HG03025 (cell line): Measurements from ENCODE around the gene LIMS2.

Source experiments
- ATAC-seq: cut with Tn5 transposase; IDR thresholded peaks from one replicate; pipeline ENCODE4 v1.9.1; 2021; ENCODE audit warnings: mild to moderate bottlenecking, moderate library complexity; ENCODE audit not compliant: unreplicated experiment, low FRiP score

Gene LIMS2

DNA sequence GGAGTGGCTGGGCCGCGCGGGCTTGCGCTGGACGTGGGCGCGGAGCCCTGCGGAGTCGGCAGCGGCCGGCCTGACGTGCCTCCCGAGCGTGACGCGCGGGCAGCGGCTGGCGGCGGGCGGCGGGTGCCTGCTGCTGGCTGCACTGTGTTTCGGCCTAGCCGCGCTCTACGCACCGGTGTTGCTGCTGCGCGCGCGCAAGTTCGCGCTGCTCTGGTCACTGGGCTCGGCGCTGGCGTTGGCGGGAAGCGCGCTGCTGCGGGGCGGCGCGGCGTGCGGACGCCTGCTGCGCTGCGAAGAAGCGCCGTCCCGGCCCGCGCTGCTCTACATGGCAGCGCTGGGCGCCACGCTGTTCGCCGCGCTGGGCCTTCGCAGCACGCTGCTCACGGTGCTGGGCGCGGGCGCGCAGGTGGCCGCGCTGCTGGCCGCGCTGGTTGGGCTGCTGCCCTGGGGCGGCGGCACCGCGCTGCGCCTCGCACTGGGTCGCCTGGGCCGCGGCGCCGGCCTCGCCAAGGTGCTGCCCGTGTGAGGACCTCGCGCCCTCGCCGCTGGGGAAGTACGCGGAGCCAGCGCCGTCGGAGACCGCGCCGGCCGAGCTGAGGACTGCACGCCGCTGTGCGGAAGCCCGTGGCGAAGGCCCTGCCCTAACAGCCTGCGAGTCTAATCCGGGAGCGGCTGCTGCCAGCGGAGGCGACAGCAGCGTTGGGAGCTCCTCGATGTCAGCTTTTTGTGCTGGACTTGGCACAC is 26.5 kb upstream of the LIMS2 start:
- peak; percentile 43 for ATAC-seq

DNA sequence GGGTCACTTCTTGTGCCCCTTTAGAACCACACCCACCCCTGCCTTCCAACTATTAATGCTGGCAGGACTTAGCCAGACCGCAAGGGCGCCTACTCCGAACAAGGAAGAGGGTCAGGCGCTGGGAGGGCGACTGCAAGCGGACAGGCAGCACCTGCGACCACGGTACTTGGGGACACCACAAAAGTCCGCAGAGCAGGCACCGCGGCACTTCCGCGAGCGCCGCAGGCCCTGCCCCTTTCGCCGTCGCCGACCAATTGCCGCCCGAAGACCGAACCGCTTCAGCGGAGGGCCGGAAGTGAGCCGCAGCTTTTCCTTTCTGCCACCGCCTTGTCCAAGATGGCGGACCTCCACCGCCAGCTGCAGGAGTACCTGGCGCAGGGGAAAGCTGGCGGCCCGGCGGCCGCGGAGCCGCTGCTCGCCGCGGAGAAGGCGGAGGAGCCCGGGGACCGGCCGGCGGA is 25.9 kb upstream of the LIMS2 start, which contains the start of gene SFT2D3:
TSS of gene SFT2D3 (plus strand) at position 305 of the 458 bp plus-strand sequence. CDS start at position 337, 32 bp downstream.
- peak; percentile 71 for ATAC-seq

DNA sequence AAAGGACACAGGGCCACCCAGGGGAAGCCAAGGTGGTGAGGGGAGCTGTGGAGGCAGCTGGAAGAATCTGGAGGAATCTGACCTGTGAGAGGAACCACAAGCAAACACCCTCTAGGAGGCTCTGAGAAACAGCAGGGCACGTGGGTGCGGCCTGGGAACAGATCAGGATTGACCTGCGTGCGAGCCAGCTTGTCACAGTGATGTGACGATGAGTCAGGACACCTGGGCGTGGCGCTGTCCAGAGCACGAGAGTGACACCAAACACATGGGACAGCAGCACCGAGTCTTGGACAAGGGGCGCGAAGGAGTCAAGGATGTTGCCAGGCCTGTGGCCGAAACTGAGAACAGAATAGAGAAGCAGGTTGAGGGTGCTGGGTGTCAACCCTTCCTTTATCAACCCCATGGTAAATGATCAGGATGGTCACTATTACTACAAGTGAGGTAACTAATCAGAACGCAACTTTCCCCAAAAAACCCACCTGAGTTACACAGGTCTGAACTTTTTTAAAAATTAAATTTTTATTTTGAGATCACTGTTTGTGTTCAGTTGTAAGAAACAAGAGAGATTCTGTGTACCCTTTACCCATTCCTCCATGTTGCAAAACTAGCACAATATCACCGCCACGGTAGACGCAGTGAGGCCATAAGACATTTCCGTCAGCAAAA is 25.3 kb upstream of the LIMS2 start:
- peak; percentile 45 for ATAC-seq

DNA sequence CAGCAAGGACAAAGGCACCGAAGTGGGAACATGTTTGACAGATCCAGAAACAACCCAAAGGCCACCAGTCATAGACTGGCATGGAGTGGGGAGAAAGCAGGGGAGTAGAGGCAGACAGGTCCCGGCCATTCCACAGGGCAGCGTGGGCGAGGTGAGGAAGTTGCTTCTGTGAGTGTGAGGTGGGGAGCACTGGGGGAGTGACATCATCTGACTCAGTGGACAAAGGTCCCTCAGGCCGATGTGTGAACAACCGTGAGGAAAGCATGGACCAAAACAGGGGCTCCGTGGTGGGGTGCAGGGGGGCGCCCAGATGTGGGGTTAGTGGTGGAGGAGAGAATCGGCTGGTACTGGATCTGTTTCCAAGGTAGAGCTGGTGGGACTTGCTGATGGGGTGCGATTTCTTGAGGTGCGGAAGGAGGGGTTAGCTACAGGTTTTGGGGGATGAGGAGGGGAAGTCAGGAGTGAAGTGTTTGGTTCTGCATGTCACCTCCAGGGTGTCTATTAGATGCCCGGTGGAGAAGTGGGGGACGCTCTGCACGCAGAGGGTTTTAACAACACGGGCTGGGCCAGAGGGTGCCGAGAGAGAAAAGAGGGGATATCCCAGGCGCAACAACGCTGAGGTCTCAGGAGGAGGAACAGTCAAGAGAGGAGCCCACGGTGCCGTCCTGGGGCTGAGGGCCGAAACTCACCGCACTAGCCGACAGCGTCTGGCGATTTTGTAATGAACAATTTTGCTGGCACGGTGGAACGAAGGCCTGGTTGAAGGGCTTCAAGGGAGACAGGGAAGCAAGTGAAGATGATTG is 23.4 kb upstream of the LIMS2 start:
- no peak for ATAC-seq

DNA sequence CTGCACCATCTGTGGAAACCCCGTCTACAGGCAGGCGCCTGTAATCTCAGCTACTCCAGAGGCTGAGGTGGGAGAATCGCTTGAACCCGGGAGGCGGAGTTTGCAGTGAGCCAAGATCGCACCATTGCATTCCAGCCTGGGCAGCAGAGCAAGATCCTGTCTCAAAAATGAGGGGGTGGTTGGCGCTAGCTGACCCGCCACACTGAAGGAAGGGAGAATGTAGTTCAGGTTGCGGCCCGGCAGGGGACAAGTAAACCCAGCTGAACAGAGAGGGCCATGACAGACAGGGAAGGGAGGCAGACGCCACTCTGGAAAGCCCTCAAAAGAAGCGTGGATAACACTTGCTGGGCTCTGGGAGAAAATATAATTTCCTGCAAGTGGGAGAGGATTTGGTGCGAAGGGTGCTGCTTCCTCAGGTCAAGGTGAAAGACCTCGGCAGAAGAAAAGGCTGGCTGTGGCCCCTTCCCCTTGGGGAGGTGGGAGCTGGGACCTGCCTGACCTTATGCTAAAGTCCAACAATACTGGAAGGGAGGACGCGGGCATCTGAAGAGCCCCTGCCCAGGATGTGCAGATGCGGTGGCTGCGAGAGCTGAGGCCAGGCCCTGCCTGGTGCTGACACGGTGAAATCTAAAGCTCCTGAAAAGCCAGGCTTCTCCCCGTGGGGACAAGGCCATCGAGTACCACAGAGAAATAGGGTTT is 22.3 kb upstream of the LIMS2 start:
- no peak for ATAC-seq

DNA sequence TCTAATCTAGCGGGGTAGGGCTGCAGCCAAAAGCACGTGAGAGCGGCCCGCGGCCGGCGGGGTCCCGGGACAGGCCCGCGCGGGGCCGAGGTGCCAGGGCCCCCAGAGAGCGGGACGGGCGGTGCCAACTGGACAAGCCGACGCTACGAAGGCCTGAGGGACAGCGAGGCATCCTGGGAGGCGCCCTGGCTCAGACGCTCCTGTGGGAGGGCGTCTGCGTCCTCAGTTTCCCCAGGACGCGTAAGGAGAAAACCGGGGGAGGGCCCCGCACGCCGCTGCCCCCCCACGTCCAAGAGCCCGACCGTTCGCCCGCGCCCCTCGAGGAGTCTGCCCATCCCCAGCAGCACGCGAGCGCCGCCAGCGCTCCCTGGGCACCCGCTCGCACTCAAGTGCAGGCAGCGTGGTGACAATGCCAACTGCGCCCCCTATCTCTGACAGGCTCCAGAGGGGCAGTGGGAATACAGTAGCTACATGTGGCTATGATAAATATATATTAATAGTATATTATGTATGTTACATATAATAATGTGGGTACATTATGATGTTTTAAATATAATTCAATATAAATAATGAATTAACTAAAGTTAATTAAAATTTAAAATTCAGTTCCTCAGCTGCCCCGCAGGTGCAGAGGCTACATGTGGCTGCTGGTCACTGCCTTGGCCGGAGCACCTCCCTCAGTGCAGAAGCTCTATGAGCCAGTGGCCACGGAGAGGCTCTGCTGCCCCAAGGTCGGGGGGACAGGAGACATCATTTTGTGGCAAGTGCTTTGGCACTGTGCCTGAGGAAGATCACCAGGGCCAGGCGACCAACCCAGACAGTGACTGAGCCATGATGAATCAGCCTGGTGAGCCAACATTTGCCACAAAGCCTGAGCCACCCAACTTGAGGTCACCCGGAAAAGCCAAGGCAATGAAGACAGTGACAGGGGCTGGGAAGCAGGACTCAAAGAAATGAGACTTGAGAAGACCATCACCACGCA is 20.5 kb upstream of the LIMS2 start:
- no peak for ATAC-seq

DNA sequence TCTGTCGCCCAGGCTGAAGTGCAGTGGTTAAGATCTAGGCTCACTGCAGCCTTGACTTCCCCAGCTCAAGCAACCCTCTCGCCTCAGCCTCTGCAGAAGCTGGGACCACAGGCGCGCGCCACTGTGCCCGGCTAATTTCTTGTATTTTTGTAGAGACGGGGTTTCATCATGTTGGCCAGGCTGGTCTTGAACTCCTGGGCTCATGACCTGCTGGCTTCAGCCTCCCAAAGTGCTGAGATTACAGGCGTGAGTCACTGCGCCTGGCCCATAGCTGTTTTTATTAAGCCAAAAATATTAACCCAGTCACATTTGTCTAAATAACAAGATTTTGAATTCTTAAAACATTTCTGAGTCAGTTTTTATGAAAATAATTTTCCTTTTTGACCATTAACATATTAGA is 19.7 kb upstream of the LIMS2 start:
- no peak for ATAC-seq

DNA sequence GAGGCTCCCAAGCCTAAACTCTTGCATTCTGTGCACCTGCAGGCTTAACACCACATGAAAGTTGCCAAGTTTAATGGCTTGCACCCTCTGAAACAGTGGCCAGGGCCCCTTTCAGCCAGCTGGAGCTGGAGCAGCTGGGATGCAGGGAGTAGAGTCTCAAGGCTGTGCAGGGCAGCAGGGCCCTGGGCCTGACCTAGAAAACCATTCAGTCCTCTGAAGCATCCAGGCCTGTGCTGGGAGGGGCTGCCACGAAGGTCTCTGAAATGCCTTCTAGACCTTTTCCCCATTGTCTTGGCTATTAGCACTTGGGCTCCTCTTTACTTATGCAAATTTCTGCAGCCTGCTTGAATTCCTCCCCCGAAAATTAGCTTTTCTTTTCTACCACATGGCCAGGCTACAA is 15.4 kb upstream of the LIMS2 start:
- ATAC-seq = no peak

DNA sequence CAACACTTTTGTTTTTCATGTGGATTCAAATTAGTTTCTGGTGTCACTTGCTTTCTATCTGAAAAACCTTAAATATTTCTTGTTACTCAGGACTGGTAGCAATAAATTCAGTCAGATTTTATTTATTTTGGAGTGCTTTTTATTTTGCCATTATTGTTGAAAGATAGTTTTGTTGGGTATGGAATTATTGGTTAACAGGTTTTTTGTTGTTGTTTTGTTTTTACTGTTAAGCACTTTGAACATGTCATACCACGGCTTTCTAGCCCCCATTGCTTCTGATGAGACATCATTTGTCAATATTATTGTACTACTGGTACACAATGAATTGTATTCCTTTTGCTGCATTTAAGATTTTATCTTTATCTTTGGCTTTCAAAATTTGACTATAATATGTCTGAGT is 13.1 kb upstream of the LIMS2 start:
- no peak for ATAC-seq

DNA sequence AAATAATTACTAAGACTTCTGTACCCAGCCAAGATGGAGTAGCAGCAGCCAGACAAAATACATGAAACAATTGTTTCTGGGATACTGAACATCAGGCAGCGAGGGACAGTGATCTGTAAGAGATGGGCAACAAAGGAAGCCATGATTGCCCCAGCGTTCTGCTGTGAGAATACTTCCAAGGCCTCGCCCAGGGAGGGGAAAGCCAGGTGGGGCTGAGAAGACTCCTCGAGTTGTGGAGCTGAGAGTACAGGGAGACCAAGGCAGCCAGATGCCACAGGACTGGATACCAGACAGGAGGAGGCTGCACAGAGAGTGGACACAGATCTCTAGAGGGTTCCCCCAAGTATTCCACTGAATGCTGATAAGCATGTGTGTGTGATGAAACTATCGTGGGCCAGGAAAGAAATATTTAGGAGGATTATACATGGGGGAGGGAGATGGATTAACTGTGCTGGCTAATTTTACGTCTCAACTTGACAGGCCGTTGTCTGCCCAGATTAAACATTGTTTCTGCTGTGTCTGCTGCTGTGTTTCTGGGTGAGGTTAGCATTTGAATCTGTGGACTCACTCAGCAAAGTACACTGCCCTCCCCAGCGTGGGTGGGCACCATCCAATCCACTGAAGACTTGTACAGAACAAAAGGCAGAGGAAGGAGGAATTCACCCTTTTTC is 10.2 kb upstream of the LIMS2 start:
- no peak for ATAC-seq

DNA sequence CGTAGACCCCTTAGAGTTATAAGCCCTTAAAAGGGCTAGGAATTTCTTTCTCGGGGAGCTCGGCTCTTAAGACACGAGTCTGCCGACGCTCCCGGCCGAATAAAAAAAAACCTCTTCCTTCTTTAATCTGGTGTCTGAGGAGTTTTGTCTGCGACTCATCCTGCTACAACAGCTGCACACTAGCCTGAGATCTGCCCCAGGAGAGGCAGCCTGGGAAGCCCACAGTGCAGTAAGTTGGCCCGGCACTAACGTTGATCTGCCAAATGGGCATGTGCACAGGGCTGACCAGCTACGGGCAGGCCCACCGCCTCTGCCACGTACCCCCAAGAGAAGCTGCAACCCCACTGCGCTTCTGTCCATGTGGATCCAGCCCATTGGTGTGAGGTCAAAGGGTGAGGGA is 8.4 kb upstream of the LIMS2 start:
- ATAC-seq = no peak

DNA sequence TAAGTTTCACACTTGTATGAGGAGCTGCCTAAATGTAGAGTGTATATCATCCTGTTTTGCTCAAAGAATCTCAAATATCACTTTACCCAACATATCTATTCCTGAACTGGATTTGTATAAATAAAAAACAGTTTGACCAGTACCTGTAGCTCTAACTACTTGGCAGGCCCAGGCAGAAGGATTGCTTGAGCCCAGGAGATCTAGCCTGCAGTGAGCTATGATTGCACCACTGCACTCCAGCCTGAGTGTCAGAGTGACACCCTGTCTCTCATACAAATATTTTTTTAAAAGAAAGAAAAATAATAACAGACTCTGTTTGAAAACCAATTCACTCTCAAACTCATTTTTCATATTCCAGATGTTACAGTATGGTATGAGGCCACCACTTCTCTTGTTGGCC is 7.7 kb upstream of the LIMS2 start:
- no peak for ATAC-seq

DNA sequence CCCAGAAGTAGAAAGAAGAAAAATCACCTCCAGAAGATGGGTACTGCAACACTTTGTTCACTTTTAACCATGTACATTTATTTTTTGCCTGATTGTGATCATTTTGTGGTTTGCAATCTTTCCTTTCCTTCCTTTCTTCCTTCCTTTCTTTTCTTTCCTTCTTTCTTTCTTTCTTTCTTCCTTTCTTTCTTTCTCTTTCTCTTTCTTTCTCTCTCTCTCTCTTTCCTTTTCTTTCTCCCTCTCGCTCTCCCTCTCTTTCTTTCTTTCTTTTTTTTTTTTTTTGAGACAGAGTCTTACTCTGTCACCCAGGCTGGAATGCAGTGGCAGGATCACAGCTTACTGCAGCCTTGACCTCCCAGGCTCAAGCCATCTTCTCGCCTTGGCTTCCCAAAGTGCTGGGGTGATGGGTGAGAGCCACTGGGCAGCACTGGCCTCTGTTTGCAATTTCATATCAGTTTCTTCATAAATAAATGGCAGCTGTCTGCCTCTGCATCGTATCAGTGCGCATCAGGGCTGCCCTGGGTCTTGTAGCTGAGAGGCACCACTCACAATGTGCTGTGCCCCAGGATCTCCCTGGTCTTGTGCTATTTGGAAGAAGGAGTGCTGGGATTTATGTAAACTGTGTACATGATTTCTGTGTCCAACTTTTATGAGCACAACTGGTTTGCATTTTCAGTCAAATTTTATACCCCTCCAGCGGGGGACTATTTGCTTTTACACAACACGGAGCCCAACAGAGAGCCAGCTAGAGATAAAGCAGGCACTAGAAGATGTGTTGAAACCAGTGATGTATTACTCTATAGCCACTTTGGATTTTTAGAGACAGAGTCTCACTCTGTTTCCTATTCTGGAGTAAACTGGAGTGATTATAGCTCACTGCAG is 6.9 kb upstream of the LIMS2 start:
- ATAC-seq = no peak

DNA sequence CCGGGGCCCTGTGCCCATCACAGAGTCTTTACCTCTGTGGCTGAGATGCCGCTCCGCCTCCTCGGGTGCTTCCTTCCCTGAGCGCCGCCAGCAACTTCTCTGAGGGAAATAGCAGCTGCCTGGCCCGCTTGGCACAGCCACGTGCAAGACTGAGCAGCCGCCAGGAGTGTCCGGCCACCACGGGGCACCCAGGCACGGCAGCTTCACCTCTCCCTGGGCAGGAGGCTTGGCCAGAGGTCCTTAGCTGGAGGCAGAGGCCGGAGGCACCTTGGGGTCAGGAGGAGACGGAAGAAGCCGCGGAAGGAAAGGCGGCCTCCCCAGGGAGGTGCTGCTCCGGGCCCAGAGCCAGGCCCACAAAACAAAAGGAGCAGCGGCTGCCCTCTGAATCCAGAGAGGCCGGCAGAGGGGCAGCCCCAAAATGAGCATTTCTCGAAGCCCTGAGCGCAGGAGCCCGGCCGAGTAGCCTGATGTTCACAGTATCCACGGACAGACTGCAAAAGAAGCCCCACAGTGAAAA is 6.0 kb upstream of the LIMS2 start:
- no peak for ATAC-seq

DNA sequence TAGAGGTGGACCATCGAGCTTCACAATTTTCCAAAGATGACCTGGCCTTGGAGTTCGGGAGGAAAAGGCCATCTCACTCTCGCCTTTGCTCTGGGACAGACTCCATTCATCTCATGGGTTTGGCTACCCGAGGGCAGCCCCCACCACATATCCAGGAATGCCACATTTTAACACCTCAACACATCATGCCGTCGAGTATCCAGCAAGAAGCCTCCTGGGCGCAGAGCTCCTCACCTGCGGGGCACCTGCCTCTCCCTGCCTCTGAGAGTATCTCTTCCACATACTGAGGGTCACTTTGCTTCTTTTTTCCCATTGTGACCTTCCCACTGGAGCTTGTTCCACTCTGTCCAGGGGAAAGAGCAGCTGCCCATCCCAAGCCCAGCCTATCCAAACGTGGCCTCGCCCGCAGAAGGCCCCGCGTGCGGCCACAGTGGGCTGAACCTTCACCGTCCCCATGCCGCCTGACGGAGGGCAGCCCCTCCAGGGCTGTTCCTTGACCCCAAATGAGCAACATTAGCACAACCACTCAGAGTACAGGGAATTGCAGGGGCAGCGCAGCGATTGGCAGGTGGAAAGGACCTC is 5.5 kb upstream of the LIMS2 start:
- no peak for ATAC-seq

DNA sequence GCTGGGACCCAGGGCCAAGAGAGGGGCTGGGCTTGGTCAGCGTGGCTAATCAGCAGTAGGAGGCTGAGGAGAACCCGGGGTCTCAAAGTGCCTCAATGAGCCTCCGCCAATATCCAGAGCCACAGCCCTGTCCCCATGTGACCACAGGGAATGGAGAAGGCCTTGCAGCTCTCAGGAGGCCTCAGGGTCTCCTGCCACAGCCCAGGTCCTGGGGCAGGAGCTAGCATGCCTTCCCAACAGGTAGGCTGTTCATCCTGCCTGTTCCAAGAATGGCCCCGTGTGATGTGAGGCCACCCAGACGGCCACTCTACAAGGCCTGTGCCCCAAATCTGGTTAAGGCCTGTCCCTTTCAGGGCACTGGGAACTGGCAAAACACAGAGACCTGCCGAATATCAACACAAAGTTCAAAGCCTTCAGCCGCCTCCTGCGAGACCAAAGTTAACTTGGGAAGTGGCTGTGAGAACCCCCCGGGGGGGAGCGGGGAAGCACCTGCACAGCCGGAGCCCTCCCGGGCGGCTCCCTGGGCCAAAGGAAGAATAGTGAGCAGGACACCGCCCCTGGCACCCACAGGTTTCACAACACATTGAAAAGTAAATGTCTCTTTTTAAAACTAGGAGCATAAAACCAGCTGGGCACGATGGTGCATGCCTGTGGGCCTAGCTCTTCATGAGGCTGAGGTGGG is 4.5 kb upstream of the LIMS2 start:
- no peak for ATAC-seq

DNA sequence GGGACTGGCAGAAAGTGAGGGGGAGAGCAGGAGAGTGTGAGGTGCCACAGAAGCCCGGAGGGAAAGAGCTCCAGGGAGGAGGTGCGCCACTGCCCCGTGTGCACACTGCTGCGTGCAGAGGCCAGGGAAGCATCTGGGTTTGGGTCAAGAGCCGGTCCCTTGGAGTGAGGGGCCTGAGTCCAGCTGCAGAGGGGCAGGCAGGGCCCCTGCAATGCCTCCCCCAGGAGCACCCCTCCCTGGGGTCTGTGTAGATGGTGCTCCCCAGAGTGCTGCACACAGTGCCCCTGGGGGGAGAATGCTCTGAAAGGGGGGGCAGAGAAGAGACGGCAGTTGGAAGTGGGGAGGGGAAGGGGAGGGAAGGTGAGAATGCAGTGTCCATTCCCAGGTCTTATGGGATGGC is 3.7 kb upstream of the LIMS2 start:
- no peak for ATAC-seq
